Umbilical cord (tissue), 2 donors: ENCODE data around the gene FAR1. TPM values are rescaled to one million over a fixed set of nuclear protein-coding genes. Genes with fewer than 3 reads are reported as not detected.

Experiments
- DNase-seq: peaks from one replicate; pipeline ENCODE4 v3.0.0-alpha.2; 2015; ENCODE audit warnings: low spot score
- total RNA-seq: library from RNA; depleted of rRNA; stranded (reverse); fragments of >200 nt; gene quantifications from one replicate; pipeline ENCODE4 v1.2.3, GENCODE V29; 2014; ENCODE audit warnings: low replicate concordance; ENCODE audit not compliant: insufficient read depth

The FAR1 gene
- total RNA-seq, 1 donor from 2014 or later = 54.7 TPM

GRCh38 chr11:13669544-13670488 is 1.3 kb downstream of the FAR1 start:
- peak; percentile 17 for DNase-seq

GRCh38 chr11:13672576-13673210 is 4.2 kb downstream of the FAR1 start:
- no peak for DNase-seq

DNA sequence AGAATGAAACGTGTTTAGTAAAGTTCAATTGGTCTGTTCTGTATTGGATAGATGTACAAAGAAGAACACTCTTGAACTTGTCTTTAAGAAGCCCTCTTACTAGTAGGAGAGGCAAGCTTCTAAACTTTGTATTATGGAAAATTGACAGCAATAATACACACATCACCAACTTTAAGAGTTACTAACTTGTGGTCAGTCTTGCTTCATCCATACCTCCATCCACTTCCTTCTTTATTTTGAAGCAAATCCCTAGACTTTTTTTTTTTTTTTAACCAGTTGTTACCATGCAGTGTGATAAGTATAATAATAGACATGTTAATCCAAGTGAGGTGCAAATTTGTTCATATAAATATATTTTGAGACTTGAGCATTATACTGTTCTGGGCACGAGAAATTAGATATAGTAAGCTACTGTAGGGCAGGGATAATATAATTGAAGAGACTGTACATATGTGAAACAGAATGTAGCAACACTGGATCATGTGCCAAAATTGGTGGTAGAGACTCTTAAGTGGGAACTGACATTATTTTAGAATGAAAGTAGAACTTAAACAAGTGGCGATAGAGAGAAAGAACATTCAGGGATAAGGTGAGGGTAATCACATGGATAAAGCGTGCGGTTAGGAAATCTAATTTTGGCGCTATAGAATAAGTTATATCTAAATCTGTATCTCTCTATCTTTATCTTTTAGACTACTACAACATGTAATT is 6.5 kb downstream of the FAR1 start:
- DNase-seq = no peak

- no peak for DNase-seq
Measured at GRCh38 chr11:13676576-13676975, 8.1 kb downstream of the FAR1 start.

GRCh38 chr11:13679768-13680167 is 11.3 kb downstream of the FAR1 start:
- no peak for DNase-seq

DNA sequence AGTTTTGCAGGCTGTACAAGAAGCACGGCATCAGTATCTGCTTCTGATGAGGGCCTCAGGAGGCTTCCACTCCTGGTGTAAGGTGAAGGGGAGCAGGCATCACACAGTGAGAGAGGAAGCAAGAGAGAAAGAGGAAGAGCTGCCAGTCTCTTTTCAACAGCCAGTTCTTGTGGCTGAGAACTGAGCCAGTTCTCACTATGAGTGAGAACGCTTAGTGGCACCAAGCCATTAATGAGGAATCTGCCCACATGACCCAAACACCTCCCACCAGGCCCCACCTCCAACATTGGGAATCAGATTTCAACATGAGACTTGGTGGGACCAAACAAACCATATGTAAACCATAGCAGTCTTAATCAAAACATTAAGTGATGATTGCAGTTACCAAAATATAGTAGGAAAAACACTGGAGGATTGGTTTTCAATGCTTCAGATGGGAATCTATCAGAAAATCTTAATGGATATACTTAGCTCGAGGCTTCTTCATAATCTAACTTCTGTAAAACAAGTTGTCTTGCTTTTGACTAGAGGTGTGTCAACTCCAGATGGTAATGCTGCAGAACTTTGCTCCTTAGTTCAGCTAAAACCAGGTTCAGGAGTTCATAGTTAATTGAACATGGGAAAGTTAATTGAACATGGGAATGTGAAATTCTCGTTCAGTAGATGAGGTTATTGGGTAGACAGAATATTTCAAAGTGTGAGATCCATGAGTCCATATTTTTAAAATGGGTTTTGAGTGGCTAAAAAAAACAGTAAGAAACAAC is 12.2 kb downstream of the FAR1 start:
- DNase-seq = no peak

DNA sequence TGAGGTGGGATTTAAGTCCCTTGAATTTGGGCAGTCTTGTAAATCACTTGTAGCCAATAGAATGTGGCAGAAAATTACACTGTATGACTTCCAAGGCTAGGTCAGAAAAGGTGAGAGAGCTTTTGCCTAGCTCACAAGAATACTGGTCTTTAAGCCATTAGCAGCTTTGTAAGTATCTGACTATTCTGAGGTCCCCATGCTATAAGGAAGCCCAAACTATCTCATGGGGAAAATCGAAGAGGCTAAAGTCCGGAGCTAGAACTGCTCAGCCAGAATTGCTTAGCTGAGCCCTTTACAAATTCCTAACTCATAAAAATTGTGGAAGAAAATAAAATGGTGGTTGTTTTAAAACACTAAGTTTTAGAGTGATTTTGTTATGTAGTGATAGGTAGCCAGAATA is 13.0 kb downstream of the FAR1 start:
- no peak for DNase-seq

DNA sequence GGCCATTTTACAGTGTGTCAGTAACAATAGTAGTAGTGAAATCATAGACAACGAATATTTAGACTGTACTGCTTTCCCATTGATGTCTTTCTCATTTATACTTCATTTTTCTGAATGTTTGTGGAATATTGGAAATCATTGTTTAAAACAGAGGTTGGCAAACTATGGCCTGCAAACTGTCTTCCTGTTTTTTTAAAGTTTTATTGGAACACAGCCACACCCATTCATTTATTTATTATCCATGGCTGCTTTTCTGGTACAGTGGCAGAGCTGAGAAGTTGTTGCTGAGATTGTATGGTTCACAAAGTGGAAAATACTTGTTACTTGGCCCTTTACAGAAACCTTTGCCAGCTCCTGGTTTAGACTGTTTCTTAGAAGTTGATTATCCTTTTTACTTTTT is 13.7 kb downstream of the FAR1 start:
- no peak for DNase-seq

DNA sequence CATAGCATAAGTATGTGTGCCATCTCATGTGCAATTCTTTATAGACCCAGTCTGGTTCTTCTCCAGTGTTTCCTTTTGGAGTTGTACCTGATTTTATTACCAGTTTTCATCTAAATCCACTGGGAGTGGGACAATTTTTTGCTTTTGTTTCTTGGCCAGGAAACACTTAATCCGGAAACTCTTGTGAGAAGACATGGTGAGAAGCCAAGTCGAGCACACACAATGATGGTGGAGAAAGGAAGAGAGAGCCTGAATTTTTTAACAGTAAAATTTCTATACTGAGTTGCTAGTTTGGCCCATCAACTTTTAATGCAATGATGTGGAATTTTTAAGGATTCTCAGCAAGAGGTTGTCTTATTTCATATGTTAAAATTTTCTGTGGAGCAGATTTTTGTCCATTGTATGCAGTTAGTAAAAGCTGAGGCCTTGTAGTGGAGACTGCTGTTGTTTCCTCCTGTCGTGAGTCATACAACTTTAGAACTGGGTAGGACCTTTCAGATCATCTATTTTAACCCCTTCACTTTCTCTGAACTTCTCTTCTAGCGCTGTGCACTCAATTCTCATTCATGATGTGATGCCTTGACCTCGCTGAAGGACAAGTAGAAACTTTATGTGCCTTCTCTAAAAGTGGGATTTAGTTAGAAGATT is 17.1 kb downstream of the FAR1 start:
- DNase-seq = no peak

DNA sequence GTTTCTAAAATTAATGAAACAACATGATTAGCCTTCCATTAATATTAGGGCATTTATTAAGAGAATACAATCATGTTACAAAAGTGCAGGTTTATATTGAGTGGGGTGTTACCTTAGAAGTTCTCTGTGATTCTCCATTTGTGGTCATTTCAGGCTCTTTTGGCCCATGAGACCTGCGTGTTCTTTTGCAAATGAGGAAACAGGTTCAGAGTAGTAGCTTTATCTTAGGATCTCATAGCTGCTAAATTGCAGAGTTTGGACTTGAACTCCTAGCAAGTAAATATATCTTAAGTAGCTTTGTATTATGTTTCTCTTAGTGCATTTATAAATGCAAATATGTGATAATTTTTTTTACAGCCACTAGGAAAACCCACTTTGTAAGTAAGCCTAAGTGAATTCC is 18.3 kb downstream of the FAR1 start:
- no peak for DNase-seq

DNA sequence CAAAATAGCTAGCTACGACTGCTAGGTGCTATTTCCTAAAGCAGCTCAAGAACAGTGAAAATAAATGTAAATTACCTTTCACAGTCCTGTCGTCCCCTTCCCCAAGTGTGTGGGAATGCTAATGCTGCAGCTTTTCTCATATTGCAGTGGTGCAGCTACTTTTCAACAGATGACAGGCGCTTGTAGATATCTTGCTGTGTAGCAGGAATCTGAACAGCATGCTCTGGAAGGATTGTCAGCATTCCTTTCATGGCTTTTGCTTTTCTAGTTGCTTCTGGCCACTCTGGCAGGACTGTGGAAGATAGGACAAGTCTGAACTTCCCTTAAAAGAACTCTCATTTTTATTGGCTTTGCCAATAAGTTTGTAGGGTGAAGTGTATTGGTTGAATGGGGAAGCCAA is 18.8 kb downstream of the FAR1 start:
- no peak for DNase-seq

DNA sequence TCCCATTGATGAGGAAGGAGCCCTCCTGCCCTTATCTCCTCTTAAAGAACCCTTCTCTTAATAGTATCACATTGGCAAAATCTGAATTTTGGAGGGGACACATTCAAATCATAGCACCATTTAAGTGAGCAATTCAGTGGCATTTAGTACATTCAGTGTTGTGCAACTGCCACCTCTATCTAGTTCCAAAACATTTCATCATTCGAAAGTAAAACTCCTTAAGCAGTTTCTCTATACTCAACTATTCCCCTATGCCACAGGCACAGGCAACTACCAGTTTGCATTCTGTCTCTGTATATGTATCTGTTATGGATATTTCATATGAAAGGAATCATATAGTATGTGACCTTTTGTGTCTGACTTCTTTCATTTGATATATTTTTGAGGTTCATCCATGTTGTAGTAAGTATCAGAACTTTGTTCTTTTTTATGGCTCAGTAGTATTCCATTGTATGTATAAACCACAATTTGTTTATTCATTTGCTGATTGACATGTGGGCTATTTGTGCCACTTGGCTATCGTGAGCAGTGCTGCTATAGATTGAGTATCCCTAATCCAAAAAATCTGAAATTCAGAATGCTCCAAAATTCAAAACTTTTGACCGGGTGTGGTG is 22.9 kb downstream of the FAR1 start:
- no peak for DNase-seq

DNA sequence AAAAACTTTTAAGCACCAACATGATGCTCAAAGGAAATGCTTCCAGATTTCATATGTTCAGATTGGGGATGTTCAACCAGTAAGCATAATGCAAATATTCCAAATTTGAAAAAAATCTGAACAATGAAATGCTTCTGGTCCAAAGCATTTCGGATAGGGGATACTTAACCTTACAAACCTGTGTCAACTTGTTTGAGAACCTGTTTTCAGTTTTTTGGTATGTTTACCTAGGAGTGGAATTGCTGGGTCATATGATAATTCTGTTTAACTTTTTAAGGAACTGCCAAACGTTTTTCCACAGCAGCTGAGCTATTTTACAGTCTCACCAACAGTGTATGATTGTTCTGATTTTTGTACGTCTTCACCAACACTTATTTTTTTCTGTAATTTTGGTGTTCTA is 23.7 kb downstream of the FAR1 start:
- DNase-seq = no peak

DNA sequence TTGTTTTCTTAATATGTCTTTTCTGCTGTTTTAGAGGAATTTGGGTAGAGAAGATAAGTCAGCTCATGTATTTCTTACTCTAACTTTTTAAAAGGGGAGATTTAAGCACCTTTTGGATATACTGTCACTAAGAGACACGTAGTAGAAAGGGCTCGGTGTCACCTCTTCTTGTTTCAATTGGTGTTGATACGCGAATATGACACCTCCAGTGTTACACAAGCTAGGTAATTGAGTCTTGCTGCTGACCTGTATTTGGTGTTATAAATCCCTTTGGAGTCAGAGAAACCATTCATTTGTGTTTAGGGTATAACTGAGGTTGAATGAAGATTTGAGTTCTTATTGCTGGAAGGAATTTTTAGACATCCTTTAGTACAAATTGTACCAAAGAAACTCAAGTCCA is 25.6 kb downstream of the FAR1 start:
- DNase-seq = no peak

GRCh38 chr11:13695886-13696285 is 27.4 kb downstream of the FAR1 start:
- DNase-seq = no peak

DNA sequence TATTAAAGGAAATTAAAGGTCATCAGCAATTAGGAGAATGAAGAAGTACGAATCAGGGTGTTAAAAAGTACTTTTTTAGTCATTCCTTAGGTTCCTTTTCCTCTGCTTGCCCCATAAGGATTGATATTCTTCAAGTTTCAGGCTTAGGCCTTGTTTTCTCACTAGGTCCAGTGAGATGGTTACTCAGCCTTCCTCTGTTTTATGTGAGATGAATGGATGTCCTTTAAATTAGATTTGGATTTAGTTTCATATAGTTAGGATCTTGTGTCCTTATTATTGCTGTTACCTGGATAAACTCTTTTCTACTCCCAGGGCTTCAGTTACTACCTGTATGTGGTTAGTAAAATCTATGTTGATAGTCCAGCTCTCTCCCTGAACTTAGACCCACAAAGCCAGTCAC is 29.2 kb downstream of the FAR1 start:
- no peak for DNase-seq

- DNase-seq = no peak
Measured at GRCh38 chr11:13698132-13698531, 29.7 kb downstream of the FAR1 start.

GRCh38 chr11:13699041-13699440 is 30.6 kb downstream of the FAR1 start:
- no peak for DNase-seq

GRCh38 chr11:13699870-13700269 is 31.4 kb downstream of the FAR1 start:
- no peak for DNase-seq

DNA sequence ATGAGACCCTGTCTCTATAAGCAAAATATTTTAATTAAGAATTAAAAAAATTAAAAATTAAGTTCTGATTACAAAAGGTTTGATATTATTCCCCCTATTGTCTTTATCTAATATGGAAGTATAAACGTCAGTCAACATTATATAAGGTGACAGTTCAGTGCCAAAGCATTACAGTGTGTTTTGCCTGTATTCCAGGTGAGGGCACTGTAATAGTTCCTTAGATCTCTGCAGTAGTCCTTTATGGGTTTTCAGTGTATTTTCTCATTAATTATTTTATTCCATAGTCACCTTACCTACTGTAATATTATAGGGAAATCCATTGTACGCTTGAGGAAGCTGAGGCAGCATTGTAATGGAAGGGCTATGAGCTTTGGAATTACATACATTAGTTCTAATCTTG is 33.0 kb downstream of the FAR1 start:
- no peak for DNase-seq

DNA sequence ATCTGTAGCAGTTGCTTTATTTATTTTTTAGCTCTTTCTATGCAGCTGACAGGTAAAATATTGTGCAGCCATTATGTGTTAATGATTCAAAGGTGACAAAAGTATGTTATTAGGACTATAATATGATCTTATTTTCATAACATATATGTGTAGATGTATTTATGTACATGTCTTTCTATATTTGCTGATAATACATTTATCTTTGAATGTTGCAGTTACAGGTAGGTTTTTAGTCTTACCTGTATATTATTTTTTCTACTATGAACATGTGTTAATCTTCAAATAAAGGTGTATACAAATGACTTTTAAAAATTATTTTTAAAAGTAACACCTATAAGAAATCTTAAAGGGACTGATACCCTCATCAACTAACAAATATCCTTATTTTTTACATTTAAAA is 33.6 kb downstream of the FAR1 start:
- DNase-seq = no peak
